ENCODE data around the gene SCT. TPM values are rescaled to one million over a fixed set of nuclear protein-coding genes. Genes with fewer than 3 reads are reported as not detected.

Gene SCT
- total and polyA plus RNA-seq, 2 donors (not counting 3 experiments of a cell fraction or from before 2014, with no cell fraction given): not detected

DNA sequence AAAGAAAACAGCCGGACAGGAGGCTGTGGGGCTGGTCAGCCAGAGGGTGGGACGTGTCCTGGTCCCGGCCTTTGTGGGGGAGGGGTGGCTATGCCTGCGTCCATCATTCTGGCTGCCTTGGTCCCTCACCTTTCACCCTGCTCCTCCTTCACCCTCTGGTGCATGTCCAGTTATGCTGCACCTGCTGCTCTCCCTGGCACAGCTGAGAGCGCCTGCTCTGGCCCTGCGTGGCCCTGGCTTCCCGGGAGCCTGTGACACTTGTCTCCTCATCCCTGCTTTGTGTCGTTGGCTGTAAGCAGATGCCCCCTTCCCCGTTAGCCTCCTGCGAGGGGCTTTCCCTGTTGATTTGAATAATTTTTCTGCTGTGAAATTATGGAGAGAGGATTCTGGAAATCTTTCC is 34.1 kb downstream of the SCT start:
- peaks cover 9% of the 10 kb centered on the region for H3K79me2 ChIP-seq (ENCODE audit: control insufficient read depth, insufficient read depth, low read length)
- dilution Hi-C loops (cut with MboI; ENCODE audit: extremely low pct_ligation_motif_present, low sequenced_read_pairs): no loop called here

More for the DNA sequence above, 34.1 kb downstream of the SCT start:
- FAIRE-seq (no peak), DNase-seq (ENCODE audit: low read depth, low spot score) (no peak)
- Histone ChIP-seq H3K9ac (replicated peaks; ENCODE audit: extremely low read depth, insufficient read depth, low read length) (no peak overlapping the region), H4K20me1 (replicated peaks; ENCODE audit: control insufficient read depth, extremely low read depth, insufficient read depth, low read length) (no peaks in the 10 kb centered on the region), H3K9me1 (replicated peaks; ENCODE audit: control insufficient read depth, extremely low read depth, insufficient read depth, low read length) (no peaks in the 10 kb centered on the region), H3K4me2 (ENCODE audit: insufficient read depth, low read length) (no peak overlapping the region), H3K27ac (ENCODE audit: insufficient read depth, low read depth, low read length) (no peak overlapping the region), H3K27me3 (ENCODE audit: control insufficient read depth in 2 of 2, insufficient read depth in 2 of 2, low read length in 2 of 2) (no peaks in the 10 kb centered on the region), H3K4me3 (replicated peaks in 1 of 3; ENCODE audit: insufficient read depth in 1 of 3, low read depth in 1 of 3, low read length in 3 of 3) (no peak overlapping the region), H3K36me3 (ENCODE audit: control insufficient read depth in 2 of 2, extremely low read depth in 1 of 2, insufficient read depth in 2 of 2, low read length in 2 of 2) (peaks cover 24 to 47% of the 10 kb centered on the region in 2 experiments), H3K9me3 (replicated peaks; ENCODE audit: control insufficient read depth, insufficient read depth, low read length) (no peaks in the 10 kb centered on the region), H2AFZ (ENCODE audit: low read depth, low read length) (no peak overlapping the region), H3K4me1 (ENCODE audit: control insufficient read depth, extremely low read depth, insufficient read depth, low read length) (peaks cover 2% of the 10 kb centered on the region)
- TF ChIP-seq, protein P1, sequence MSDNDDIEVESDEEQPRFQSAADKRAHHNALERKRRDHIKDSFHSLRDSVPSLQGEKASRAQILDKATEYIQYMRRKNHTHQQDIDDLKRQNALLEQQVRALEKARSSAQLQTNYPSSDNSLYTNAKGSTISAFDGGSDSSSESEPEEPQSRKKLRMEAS (IDR thresholded peaks at IDR 0.05; ENCODE audit: insufficient read depth, insufficient read length): no peak
- no peak for TF ChIP-seq EZH2 (IDR thresholded peaks at IDR 0.05; ENCODE audit: borderline replicate concordance, low read depth, low read length, severe bottlenecking)
- TF ChIP-seq POLR2A (IDR thresholded peaks at IDR 0.05; ENCODE audit: low read depth, low read length): no peak
- no peak for TF ChIP-seq GATA2 (IDR thresholded peaks at IDR 0.05; ENCODE audit: insufficient read depth, insufficient read length, low read depth, low read length)
- no peak for TF ChIP-seq POLR2AphosphoS5 (IDR thresholded peaks at IDR 0.05; ENCODE audit: insufficient read depth, low read depth, low read length)
- TF ChIP-seq JUN (IDR thresholded peaks at IDR 0.05; ENCODE audit: borderline replicate concordance, insufficient read depth, insufficient read length, low read depth): no peak
- TF ChIP-seq MYC (IDR thresholded peaks at IDR 0.05; ENCODE audit: low read depth, low read length): no peak
- TF ChIP-seq, protein P2, sequence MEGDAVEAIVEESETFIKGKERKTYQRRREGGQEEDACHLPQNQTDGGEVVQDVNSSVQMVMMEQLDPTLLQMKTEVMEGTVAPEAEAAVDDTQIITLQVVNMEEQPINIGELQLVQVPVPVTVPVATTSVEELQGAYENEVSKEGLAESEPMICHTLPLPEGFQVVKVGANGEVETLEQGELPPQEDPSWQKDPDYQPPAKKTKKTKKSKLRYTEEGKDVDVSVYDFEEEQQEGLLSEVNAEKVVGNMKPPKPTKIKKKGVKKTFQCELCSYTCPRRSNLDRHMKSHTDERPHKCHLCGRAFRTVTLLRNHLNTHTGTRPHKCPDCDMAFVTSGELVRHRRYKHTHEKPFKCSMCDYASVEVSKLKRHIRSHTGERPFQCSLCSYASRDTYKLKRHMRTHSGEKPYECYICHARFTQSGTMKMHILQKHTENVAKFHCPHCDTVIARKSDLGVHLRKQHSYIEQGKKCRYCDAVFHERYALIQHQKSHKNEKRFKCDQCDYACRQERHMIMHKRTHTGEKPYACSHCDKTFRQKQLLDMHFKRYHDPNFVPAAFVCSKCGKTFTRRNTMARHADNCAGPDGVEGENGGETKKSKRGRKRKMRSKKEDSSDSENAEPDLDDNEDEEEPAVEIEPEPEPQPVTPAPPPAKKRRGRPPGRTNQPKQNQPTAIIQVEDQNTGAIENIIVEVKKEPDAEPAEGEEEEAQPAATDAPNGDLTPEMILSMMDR (IDR thresholded peaks at IDR 0.05; ENCODE audit: extremely low read depth in 1 of 2, insufficient read depth in 1 of 2, low read depth in 1 of 2, low read length in 2 of 2): no peak
- no peak for TF ChIP-seq FOS (IDR thresholded peaks at IDR 0.05; ENCODE audit: borderline replicate concordance, insufficient read depth, low read length)
- intact Hi-C loops (cut with micrococcal nuclease): no loop called here
- BruUV-seq (replicated peaks): no TSS peak
- CTCF ChIA-PET: no interaction called here
- POLR2A ChIA-PET: no interaction called here

Measured in endothelial cell of umbilical vein (primary cell).